Suprapubic skin (tissue), 4 donors: ENCODE measurements around the gene ZNF778. TPM values are rescaled to one million over a fixed set of nuclear protein-coding genes. Genes with fewer than 3 reads are reported as not detected.
"Not testable (repeated sequence)": the region's sequence is repeated elsewhere in the genome, so short reads cannot be mapped to it uniquely, and the experiment has no call there.

Experiments used
- DNase-seq, 2 donors: peaks; one replicate each; pipeline ENCODE4 v3.0.0-alpha.2; 2019; ENCODE audit warnings: low spot score in 2 of 2
- H3K27ac ChIP-seq: fragments of 200-600 bp; sonication (generic); one replicate; pipeline ENCODE4 v1.5.1; 2019
- H3K27me3 ChIP-seq: fragments of 200-600 bp; sonication (generic); one replicate; pipeline ENCODE4 v1.5.1; 2019
- H3K36me3 ChIP-seq: fragments of 200-600 bp; sonication (generic); one replicate; pipeline ENCODE4 v1.5.1; 2019
- H3K4me1 ChIP-seq: fragments of 200-600 bp; sonication (generic); one replicate; pipeline ENCODE4 v1.5.1; 2019
- H3K4me3 ChIP-seq: fragments of 200-600 bp; sonication (generic); one replicate; pipeline ENCODE4 v1.5.1; 2019; ENCODE audit warnings: mild to moderate bottlenecking
- H3K9me3 ChIP-seq: fragments of 200-600 bp; sonication (generic); one replicate; pipeline ENCODE4 v1.5.1; 2019
- CTCF ChIP-seq, 2 donors: fragments of 200-600 bp in 1 of 2; fragments of 450-650 bp in 1 of 2; sonication (generic) in 1 of 2; IDR thresholded peaks; one replicate each; pipeline ENCODE4 v1.5.1; 2016 to 2019; ENCODE audit warnings: antibody characterized with exemption in 2 of 2, mild to moderate bottlenecking in 1 of 2, moderate library complexity in 1 of 2
- EP300 ChIP-seq: sonication (generic); formaldehyde crosslinking; IDR thresholded peaks from one replicate; pipeline ENCODE4 v1.6.1; 2017; ENCODE audit warnings: antibody characterized with exemption
- POLR2A ChIP-seq, 2 donors: fragments of 450-650 bp; IDR thresholded peaks; one replicate each; pipeline ENCODE4 v1.6.1; 2017; ENCODE audit warnings: antibody characterized with exemption in 2 of 2, mild to moderate bottlenecking in 2 of 2, moderate library complexity in 2 of 2
- POLR2AphosphoS5 ChIP-seq, 3 donors: sonication (generic); formaldehyde crosslinking; IDR thresholded peaks; one replicate each; pipeline ENCODE4 v1.6.1; 2017; ENCODE audit warnings: antibody characterized with exemption in 3 of 3
- WGBS: methylation state at CpG from one replicate; pipeline ENCODE4 v1.1.5; 2018; 5-methylcytosine and 5-hydroxymethylcytosine counted together
- total RNA-seq, 4 donors: library from RNA; depleted of rRNA; stranded (reverse); fragments of >200 nt; gene quantifications; one replicate each; pipeline ENCODE4 v1.1.0, GENCODE V29; 2016

The ZNF778 gene
- total RNA-seq, 4 donors from 2014 or later = 22.0 to 69.6 (median 26.0) TPM

DNA sequence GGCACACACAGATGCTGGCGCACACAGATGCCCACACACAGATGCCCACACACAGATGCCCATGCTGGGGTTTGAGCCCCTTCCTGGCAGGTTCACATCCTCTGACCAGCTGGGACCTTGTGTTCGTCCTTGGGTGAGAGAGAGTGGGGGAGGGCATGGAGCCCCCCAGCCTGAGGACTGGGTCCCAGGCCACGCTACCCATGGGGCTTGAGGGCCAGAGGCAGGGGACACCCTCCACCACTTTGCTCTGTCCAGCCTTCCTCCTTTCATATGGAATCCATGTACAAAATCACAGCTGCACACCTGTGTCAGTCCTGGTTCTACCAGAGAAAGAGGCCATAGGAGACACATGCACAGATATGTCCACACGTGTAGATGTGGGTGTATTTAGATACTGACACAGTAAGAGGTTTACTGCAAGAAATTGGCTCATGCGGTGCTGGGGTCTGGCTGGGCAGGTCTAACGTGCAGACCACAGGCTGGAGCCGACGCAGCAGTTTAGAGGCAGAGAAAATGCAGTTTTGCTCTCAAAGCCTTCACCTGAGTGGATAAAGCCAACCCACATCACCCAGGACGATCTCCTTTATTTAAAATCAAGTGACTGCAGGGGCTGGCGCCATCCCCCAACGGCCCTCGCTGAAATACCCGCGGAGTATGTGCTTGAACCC lies 28.0 kb upstream of the ZNF778 start:
- Histone ChIP-seq H3K27me3 (peaks cover 15% of the 10 kb centered on the region), H3K4me1 (peaks cover 22% of the 10 kb centered on the region), H3K36me3 (no peaks in the 10 kb centered on the region), H3K9me3 (no peaks in the 10 kb centered on the region), H3K4me3 (no peak overlapping the region), H3K27ac (no peak overlapping the region)
- no peak for DNase-seq
- 50% methylated on average over 13 of the region's 14 CpGs for WGBS
- TF ChIP-seq EP300 = no peak
- TF ChIP-seq POLR2A (IDR thresholded peaks at IDR 0.05) = no peak
- TF ChIP-seq POLR2AphosphoS5 (IDR thresholded peaks at IDR 0.05) = no peak
- no peak for TF ChIP-seq CTCF (IDR thresholded peaks at IDR 0.05)

- TF ChIP-seq POLR2A (IDR thresholded peaks at IDR 0.05) (no peak), POLR2AphosphoS5 (IDR thresholded peaks at IDR 0.05) (no peak), EP300 (no peak), CTCF (IDR thresholded peaks at IDR 0.05) (no peak)
- DNase-seq = no peak
- 59% methylated on average over 9 of the region's 28 CpGs for WGBS
Measured at GRCh38 chr16:89190150-89190958, 27.1 kb upstream of the ZNF778 start.

GRCh38 chr16:89191033-89191900 lies 26.2 kb upstream of the ZNF778 start:
- WGBS = 79% methylated on average over 3 of the region's 44 CpGs

More at GRCh38 chr16:89190150-89190958, 27.1 kb upstream of the ZNF778 start:
- Histone ChIP-seq H3K36me3 (no peaks in the 10 kb centered on the region), H3K4me1 (peaks cover 22% of the 10 kb centered on the region), H3K9me3 (no peaks in the 10 kb centered on the region), H3K4me3 (no peak overlapping the region), H3K27me3 (peaks cover 15% of the 10 kb centered on the region), H3K27ac (no peak overlapping the region)

DNA sequence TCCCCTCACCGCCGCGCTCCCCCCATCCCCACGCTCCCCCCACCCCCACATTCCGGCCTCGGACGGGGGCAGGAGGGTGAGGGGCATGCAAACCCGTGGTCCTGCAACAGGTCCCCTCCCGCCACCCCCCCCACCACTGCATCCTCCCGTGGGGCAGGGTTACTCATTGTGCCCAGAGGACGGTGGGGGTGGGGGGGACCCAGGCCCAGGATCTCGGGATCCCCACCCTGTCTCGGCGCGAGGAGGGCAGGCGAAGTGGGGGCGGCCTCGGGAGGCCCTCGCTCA lies 25.7 kb upstream of the ZNF778 start:
- peak in 1 of 2 donors; percentile 65 for DNase-seq
- H3K4me3 ChIP-seq = peak overlapping the region; percentile 46

More at GRCh38 chr16:89191033-89191900, 26.2 kb upstream of the ZNF778 start:
- Histone ChIP-seq H3K27me3 (peaks cover 15% of the 10 kb centered on the region), H3K9me3 (no peaks in the 10 kb centered on the region), H3K27ac (no peak overlapping the region), H3K4me1 (peaks cover 22% of the 10 kb centered on the region), H3K4me3 (peak overlapping the region; percentile 46), H3K36me3 (no peaks in the 10 kb centered on the region)
- TF ChIP-seq CTCF (IDR thresholded peaks at IDR 0.05) (no peak), EP300 (no peak), POLR2AphosphoS5 (IDR thresholded peaks at IDR 0.05) (no peak), POLR2A (IDR thresholded peaks at IDR 0.05) (no peak)
- no peak for DNase-seq

DNA sequence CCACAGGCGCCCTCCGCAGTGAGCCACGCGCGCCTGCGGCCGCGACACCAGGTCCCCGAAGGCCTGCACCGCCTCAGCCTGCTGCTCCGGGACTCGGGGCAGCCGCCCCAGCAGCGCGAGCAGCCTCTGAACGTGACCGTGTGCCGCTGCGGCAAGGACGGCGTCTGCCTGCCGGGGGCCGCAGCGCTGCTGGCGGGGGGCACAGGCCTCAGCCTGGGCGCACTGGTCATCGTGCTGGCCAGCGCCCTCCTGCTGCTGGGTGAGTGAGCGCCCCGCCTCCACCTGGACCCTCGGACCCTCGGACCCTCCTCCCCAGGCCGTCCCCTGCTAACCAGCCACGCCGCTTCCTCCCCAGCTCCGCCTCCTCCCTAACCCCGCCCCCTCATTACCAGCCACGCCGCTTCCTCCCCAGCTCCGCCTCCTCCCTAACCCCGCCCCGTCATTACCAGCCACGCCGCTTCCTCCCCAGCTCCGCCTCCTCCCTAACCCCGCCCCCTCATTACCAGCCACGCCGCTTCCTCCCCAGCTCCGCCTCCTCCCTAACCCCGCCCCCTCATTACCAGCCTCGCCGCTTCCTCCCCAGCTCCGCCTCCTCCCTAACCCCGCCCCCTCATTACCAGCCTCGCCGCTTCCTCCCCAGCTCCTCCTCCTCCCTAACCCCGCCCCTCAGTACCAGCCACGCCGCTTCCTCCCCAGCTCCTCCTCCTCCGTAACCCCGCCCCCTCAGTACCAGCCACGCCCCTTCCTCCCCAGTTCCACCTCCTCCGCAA lies 25.1 kb upstream of the ZNF778 start:
- 3% methylated on average over 27 of the region's 63 CpGs for WGBS
- not testable (repeated sequence) for H3K36me3 ChIP-seq, H3K9me3 ChIP-seq, H3K27ac ChIP-seq
- peak in 1 of 2 donors; percentile 81 for DNase-seq
- peak overlapping the region; percentile 46 for H3K4me3 ChIP-seq
- H3K27me3 ChIP-seq = peaks cover 15% of the 10 kb centered on the region
- H3K4me1 ChIP-seq = peaks cover 22% of the 10 kb centered on the region

More for the DNA sequence above, 25.7 kb upstream of the ZNF778 start:
- Histone ChIP-seq H3K9me3 (no peaks in the 10 kb centered on the region), H3K27me3 (peaks cover 15% of the 10 kb centered on the region), H3K36me3 (no peaks in the 10 kb centered on the region), H3K27ac (no peak overlapping the region), H3K4me1 (peaks cover 22% of the 10 kb centered on the region)
- TF ChIP-seq CTCF (IDR thresholded peaks at IDR 0.05) (no peak), EP300 (no peak), POLR2A (IDR thresholded peaks at IDR 0.05) (no peak), POLR2AphosphoS5 (IDR thresholded peaks at IDR 0.05) (no peak)
- WGBS = no CpG with 5 or more reads among the region's 19 CpGs
